H9 (cell line): ENCODE data around the gene TOMM22. TPM values are rescaled to one million over a fixed set of nuclear protein-coding genes. Genes with fewer than 3 reads are reported as not detected.

ENCODE experiments used
- DNase-seq: peaks from one replicate; pipeline ENCODE4 v3.0.0-alpha.2; 2017
- H2AFZ ChIP-seq: one replicate; pipeline ENCODE4 v1.6.1; 2013; ENCODE audit warnings: mild to moderate bottlenecking, low read length, control low read depth, moderate library complexity
- H2AK5ac ChIP-seq: 2 replicates; pipeline ENCODE4 v1.6.1; 2013; ENCODE audit warnings: low read length, control low read depth, mixed read lengths; ENCODE audit not compliant: insufficient read length
- H2BK120ac ChIP-seq: one replicate; pipeline ENCODE4 v1.6.1; 2013; ENCODE audit warnings: low read depth, mild to moderate bottlenecking, low read length, control low read depth, inconsistent platforms; ENCODE audit not compliant: poor library complexity, severe bottlenecking
- H2BK12ac ChIP-seq: 2 replicates; pipeline ENCODE4 v1.6.1; 2013; ENCODE audit warnings: low read length, control low read depth, mixed read lengths, low read depth; ENCODE audit not compliant: insufficient read length
- H2BK15ac ChIP-seq: 2 replicates; pipeline ENCODE4 v1.6.1; 2013; ENCODE audit warnings: low read depth, low read length, control low read depth
- H2BK20ac ChIP-seq: one replicate; pipeline ENCODE4 v1.6.1; 2013; ENCODE audit warnings: low read depth, mild to moderate bottlenecking, low read length, control low read depth, inconsistent platforms; ENCODE audit not compliant: poor library complexity, severe bottlenecking
- H2BK5ac ChIP-seq: 2 replicates; pipeline ENCODE4 v1.6.1; 2013; ENCODE audit warnings: low read length, control low read depth, mixed read lengths; ENCODE audit not compliant: insufficient read length
- H3K14ac ChIP-seq: 2 replicates; pipeline ENCODE4 v1.6.1; 2013; ENCODE audit warnings: low read length, control low read depth; ENCODE audit not compliant: insufficient read depth
- H3K18ac ChIP-seq: 2 replicates; pipeline ENCODE4 v1.6.1; 2013; ENCODE audit warnings: low read depth, mild to moderate bottlenecking, mixed read lengths, low read length, control low read depth; ENCODE audit not compliant: insufficient read length
- H3K23ac ChIP-seq: 2 replicates; pipeline ENCODE4 v1.6.1; 2013; ENCODE audit warnings: low read length, control low read depth, mixed read lengths, low read depth; ENCODE audit not compliant: insufficient read length
- H3K23me2 ChIP-seq: 2 replicates; pipeline ENCODE4 v1.6.1; 2013; ENCODE audit warnings: low read depth, mild to moderate bottlenecking, mixed read lengths, low read length, control low read depth; ENCODE audit not compliant: insufficient read length, poor library complexity, severe bottlenecking
- H3K27ac ChIP-seq: 2 replicates; pipeline ENCODE4 v1.5.1; 2013; ENCODE audit warnings: low read length, control low read depth, mixed read lengths, low read depth; ENCODE audit not compliant: insufficient read length
- H3K27me3 ChIP-seq: 2 replicates; pipeline ENCODE4 v1.6.1; 2013; ENCODE audit warnings: low read length, control low read depth, inconsistent platforms; ENCODE audit not compliant: insufficient read depth
- H3K4ac ChIP-seq: 2 replicates; pipeline ENCODE4 v1.6.1; 2013; ENCODE audit warnings: low read depth, mild to moderate bottlenecking, control low read depth, inconsistent platforms, low read length, moderate library complexity
- H3K4me1 ChIP-seq: 2 replicates; pipeline ENCODE4 v1.6.1; 2013; ENCODE audit warnings: low read length, control low read depth, inconsistent platforms; ENCODE audit not compliant: insufficient read depth
- H3K4me2 ChIP-seq: 2 replicates; pipeline ENCODE4 v1.6.1; 2013; ENCODE audit warnings: low read length, control low read depth, mixed read lengths; ENCODE audit not compliant: insufficient read length, insufficient read depth
- H3K56ac ChIP-seq: 2 replicates; pipeline ENCODE4 v1.6.1; 2013; ENCODE audit warnings: low read depth, mild to moderate bottlenecking, mixed read lengths, low read length, control low read depth; ENCODE audit not compliant: insufficient read length
- H3K79me1 ChIP-seq: 2 replicates; pipeline ENCODE4 v1.6.1; 2013; ENCODE audit warnings: low read depth, mild to moderate bottlenecking, moderate library complexity, low read length, control low read depth, inconsistent platforms; ENCODE audit not compliant: insufficient read depth, poor library complexity, severe bottlenecking
- H3K79me2 ChIP-seq: 2 replicates; pipeline ENCODE4 v1.6.1; 2013; ENCODE audit warnings: low read length, control low read depth, inconsistent platforms; ENCODE audit not compliant: insufficient read depth
- H3K9ac ChIP-seq: 2 replicates; pipeline ENCODE4 v1.6.1; 2013; ENCODE audit warnings: low read length, control low read depth, mixed read lengths; ENCODE audit not compliant: insufficient read length; ENCODE audit errors: extremely low read depth
- H3K9me3 ChIP-seq: one replicate; pipeline ENCODE4 v1.6.1; 2013; ENCODE audit warnings: low read depth, low read length, inconsistent platforms; ENCODE audit not compliant: control insufficient read depth
- H3T11ph ChIP-seq: one replicate; pipeline ENCODE4 v1.6.1; 2013; ENCODE audit warnings: mild to moderate bottlenecking, low read length, control low read depth, inconsistent platforms
- H4K20me1 ChIP-seq: one replicate; pipeline ENCODE4 v1.6.1; 2013; ENCODE audit not compliant: control insufficient read depth, insufficient read length, insufficient read depth
- H4K5ac ChIP-seq: 2 replicates; pipeline ENCODE4 v1.6.1; 2013; ENCODE audit warnings: low read depth, mild to moderate bottlenecking, mixed read lengths, low read length, control low read depth; ENCODE audit not compliant: insufficient read length
- H4K8ac ChIP-seq: replicated peaks from 2 replicates; pipeline ENCODE4 v1.6.1; 2013; ENCODE audit warnings: low read length, control low read depth, mixed read lengths, low read depth; ENCODE audit not compliant: insufficient read length
- H4K91ac ChIP-seq: 2 replicates; pipeline ENCODE4 v1.6.1; 2013; ENCODE audit warnings: low read depth, mild to moderate bottlenecking, moderate library complexity, mixed read lengths, low read length, control low read depth; ENCODE audit not compliant: insufficient read length
- H3K27ac Mint-ChIP-seq, 3 experiments: 2 replicates in 2 of 3; 3 replicates in 1 of 3; pipeline ENCODE4 v1.8.0; 2020 to 2021; ENCODE audit warnings: mixed read lengths in 3 of 3, mild to moderate bottlenecking in 1 of 3, moderate library complexity in 1 of 3
- H3K27me3 Mint-ChIP-seq: 2 replicates; pipeline ENCODE4 v1.8.0; 2021; ENCODE audit warnings: low read depth, mild to moderate bottlenecking, moderate library complexity, mixed read lengths
- H3K36me3 Mint-ChIP-seq, 3 experiments: 2 replicates in 2 of 3; 3 replicates in 1 of 3; pipeline ENCODE4 v1.8.0; 2020 to 2021; ENCODE audit warnings: low read depth in 3 of 3, mixed read lengths in 3 of 3; ENCODE audit not compliant: insufficient read depth in 1 of 3
- H3K4me1 Mint-ChIP-seq, 2 experiments: 2 replicates each; pipeline ENCODE4 v1.8.0; 2020; ENCODE audit warnings: mixed read lengths in 2 of 2
- H3K4me3 Mint-ChIP-seq, 2 experiments: 2 replicates in 1 of 2; 3 replicates in 1 of 2; pipeline ENCODE4 v1.8.0; 2020 to 2021; ENCODE audit warnings: mild to moderate bottlenecking in 2 of 2, mixed read lengths in 2 of 2, moderate library complexity in 1 of 2
- H3K9me3 Mint-ChIP-seq, 2 experiments: 2 replicates in 1 of 2; 3 replicates in 1 of 2; pipeline ENCODE4 v1.8.0; 2020; ENCODE audit warnings: mild to moderate bottlenecking in 2 of 2, mixed read lengths in 2 of 2, moderate library complexity in 1 of 2
- CTCF ChIP-seq: fragments of 200-600 bp; sonication (generic); conservative IDR thresholded peaks from 3 replicates; pipeline ENCODE4 v1.8.0; 2021; ENCODE audit warnings: antibody characterized with exemption, mild to moderate bottlenecking
- WGBS: extraction: QIAGEN DNeasy Blood & Tissue Kit; methylation state at CpG from one replicate; pipeline ENCODE4 v1.1.7; 2013; ENCODE audit warnings: missing lambda C conversion rate, low lambda C conversion rate, mixed read lengths; ENCODE audit not compliant: insufficient read length; ENCODE audit errors: extremely low coverage; 5-methylcytosine and 5-hydroxymethylcytosine counted together
- total RNA-seq: library from RNA; stranded (reverse); gene quantifications from 2 replicates; pipeline ENCODE4 v1.2.1, GENCODE V29; 2021

TOMM22 gene
- total RNA-seq, 1 experiment from 2014 or later, result 128 TPM

- Histone ChIP-seq H3K14ac (no peak overlapping the region), H3K4me2 (no peak overlapping the region), H3K27me3 (no peaks in the 10 kb centered on the region), H2BK15ac (no peak overlapping the region), H3K23ac (no peak overlapping the region), H4K5ac (no peak overlapping the region), H3K56ac (no peak overlapping the region), H2BK5ac (no peak overlapping the region), H3T11ph (no peak overlapping the region), H2AFZ (no peak overlapping the region), H2BK20ac (no peak overlapping the region), H2BK12ac (no peak overlapping the region), H3K27ac (no peak overlapping the region), H3K79me2 (peaks cover 35% of the 10 kb centered on the region; the same call in 1 of the 2 replicates), H3K79me1 (peaks cover 6% of the 10 kb centered on the region), H3K4me1 (peaks cover 10% of the 10 kb centered on the region; the same call in 1 of the 2 replicates), H4K20me1 (no peaks in the 10 kb centered on the region), H3K9me3 (no peaks in the 10 kb centered on the region), H3K23me2 (no peaks in the 10 kb centered on the region), H3K18ac (no peak overlapping the region), H3K9ac (peak overlapping the region; percentile 3), H3K4ac (no peak overlapping the region), H2AK5ac (no peak overlapping the region), H4K8ac (no peak overlapping the region), H2BK120ac (no peak overlapping the region), H4K91ac (no peak overlapping the region)
- no peak for TF ChIP-seq CTCF
- no CpG with 5 or more reads among the region's 11 CpGs for WGBS
- Mint-ChIP-seq H3K4me1 (peaks cover 38 to 55% of the 10 kb centered on the region in 2 experiments), H3K4me3 (peak overlapping the region in 1 of 2 experiments; percentile 61; a peak in 3 of 5 replicates), H3K9me3 (no peaks in the 10 kb centered on the region), H3K27ac (peak overlapping the region; percentile 61 to 79 (median 72); a peak in 6 of 7 replicates), H3K36me3 (peaks cover 15 to 60% (median 51%) of the 10 kb centered on the region in 3 experiments), H3K27me3 (no peaks in the 10 kb centered on the region)
- DNase-seq, result no peak
Measured at GRCh38 chr22:38712486-38713207, 30.9 kb downstream of the TOMM22 start.
